ENCODE results near the gene LIN28B. TPM values are rescaled to one million over a fixed set of nuclear protein-coding genes. Genes with fewer than 3 reads are reported as not detected.
"Not testable (repeated sequence)": the region's sequence is repeated elsewhere in the genome, so short reads cannot be mapped to it uniquely, and the experiment has no call there.

The LIN28B gene
- total RNA-seq, 1 donor = not detected

DNA sequence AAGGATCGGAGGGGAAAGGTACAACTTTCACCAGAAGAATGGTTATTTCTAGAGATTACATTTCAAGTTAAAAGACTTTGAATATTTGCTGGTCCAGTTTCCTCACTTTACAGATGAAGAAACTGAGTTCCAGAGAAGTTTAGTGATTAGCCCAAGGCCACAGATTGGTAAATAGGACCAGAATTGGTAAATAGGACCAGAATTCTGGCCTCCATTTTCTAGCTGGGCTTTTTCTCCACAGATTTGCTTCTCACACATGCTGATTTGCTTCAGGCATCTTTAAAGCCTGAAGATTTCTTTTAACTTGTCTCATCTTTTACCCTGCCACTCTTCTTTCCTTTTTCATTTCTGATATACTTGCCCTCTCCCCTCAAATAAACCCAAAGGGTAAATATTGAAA lies 5.2 kb upstream of the LIN28B start:
- no peak overlapping the region for H3K4me3 ChIP-seq (ENCODE audit: low read length)
- peaks cover 81% of the 10 kb centered on the region for H3K27me3 ChIP-seq (ENCODE audit: insufficient read depth, low read length)
- no peaks in the 10 kb centered on the region for H3K4me1 ChIP-seq (ENCODE audit: insufficient read depth, low read length)
- no peaks in the 10 kb centered on the region for H3K9me3 ChIP-seq (ENCODE audit: low read depth, low read length)

DNA sequence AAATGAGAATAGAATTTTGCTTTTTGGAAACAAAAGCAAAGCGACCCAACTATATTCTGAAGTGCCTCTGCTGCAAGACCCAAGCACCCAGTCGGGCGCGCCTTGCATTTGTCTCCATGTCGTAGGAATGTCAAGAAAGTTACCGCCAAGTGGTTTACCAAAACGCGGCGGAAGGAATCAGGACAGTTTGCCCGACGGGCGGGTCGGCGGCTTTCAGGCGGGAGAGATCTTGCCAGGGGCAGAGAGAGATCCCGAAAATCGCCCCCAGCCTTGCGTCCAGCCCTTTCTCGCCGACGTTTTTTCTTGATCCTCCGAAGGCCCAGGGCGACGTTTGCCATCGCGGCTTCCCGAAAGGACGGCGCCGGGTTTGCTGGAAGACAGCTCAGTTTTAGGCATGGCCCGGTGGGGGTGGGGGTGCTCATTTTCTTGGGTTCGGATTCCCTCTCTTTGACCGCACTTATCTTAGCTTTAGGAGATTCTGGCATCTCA lies 4.0 kb upstream of the LIN28B start:
- Histone ChIP-seq H3K4me3 (ENCODE audit: low read length) (no peak overlapping the region), H3K9me3 (ENCODE audit: low read depth, low read length) (no peaks in the 10 kb centered on the region), H3K4me1 (ENCODE audit: insufficient read depth, low read length) (no peaks in the 10 kb centered on the region), H3K27me3 (ENCODE audit: insufficient read depth, low read length) (peaks cover 89% of the 10 kb centered on the region)

DNA sequence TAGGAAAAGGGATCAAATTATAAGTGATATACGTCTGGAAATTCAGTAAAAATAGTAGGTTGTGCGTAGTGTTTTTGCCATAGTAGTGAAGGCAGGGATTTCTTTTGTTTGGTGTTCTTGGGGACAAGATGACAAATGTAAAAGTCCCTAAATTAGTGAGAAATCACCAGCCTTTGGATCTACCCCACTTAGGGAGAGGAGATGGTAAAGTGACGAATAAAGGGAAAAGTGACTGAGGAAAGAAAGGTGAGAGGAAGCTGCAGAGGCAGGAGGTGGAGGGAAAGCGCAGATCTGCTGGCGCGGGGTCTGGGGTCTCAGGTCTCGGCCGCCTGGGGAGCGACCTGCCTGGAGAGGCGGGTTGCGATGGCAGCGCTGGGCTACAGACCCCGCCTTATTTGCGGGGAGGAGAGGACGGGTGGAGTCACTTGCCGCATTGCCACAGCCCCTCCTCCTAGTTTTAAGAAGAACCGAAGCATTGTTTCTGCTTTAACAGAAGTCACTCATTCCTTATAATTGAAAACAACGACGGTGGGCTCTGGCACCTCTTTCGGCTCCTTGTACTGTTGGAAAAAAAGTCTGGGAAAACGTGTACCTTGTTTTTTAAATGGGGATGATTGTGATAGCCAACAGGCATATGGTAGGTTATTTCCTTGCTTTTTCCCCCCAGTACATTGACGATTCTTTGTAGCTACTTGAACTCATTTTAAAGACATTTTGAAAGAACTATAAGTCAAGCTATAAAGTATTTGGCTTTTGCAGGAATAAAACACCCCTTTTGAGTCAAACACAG lies 3.3 kb upstream of the LIN28B start:
- H3K4me3 ChIP-seq (ENCODE audit: low read length); H3K9me3 ChIP-seq (ENCODE audit: low read depth, low read length); H3K4me1 ChIP-seq (ENCODE audit: insufficient read depth, low read length): not testable (repeated sequence)
- peaks cover 95% of the 10 kb centered on the region for H3K27me3 ChIP-seq (ENCODE audit: insufficient read depth, low read length)

DNA sequence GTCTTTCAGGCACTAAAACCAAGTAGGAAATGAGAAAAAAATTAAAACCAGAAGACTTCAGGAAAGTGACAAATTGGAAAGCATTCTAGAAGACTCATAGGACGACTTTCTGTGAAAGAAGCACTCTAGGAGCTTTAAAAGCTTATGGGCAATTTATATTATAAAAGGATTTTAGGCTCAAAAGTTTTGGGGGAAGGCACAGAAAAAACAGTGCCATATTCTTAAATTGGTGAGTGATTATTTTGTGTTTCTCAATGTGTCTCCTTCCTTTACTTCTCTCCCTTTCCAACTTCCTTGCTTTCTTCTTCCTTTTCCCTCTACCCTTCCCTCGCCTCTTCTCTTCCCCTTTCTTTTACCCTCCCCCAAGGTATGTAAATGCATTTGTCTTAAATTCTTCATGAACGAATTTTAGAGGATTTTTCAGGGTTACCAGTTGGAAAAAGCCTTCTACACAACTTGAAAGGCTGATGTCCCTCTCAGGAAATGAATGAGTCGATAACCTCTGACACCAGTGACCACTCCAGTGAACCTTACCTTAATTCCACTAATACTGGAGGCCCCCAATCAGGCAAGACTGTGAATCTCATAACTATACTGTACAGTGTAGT lies 2.6 kb upstream of the LIN28B start:
- Histone ChIP-seq H3K9me3 (ENCODE audit: low read depth, low read length) (no peaks in the 10 kb centered on the region), H3K27me3 (ENCODE audit: insufficient read depth, low read length) (peaks cover 97% of the 10 kb centered on the region), H3K4me1 (ENCODE audit: insufficient read depth, low read length) (no peaks in the 10 kb centered on the region), H3K4me3 (ENCODE audit: low read length) (no peak overlapping the region)

DNA sequence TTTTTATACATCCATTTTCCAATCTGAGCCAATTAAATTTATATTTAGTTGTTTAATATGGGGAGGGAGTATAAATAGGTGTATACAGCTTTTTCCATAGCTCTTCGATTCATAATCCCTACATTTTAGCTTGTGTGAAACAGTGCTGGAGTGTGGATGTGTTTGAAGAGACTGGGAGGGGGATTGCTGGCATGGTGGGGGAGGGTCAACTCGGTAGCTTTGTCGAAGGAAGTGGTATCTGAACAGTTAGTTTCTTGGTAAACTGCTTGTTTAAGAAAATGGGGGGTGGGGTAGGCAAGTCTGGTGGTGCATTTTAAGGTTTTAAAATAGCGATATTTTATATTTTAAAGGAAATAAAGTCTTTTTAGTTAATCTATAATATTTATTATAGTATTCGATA lies 1.4 kb upstream of the LIN28B start:
- no peaks in the 10 kb centered on the region for H3K9me3 ChIP-seq (ENCODE audit: low read depth, low read length)
- no peak overlapping the region for H3K4me3 ChIP-seq (ENCODE audit: low read length)
- no peaks in the 10 kb centered on the region for H3K4me1 ChIP-seq (ENCODE audit: insufficient read depth, low read length)
- H3K27me3 ChIP-seq (ENCODE audit: insufficient read depth, low read length) = peaks cover 96% of the 10 kb centered on the region

DNA sequence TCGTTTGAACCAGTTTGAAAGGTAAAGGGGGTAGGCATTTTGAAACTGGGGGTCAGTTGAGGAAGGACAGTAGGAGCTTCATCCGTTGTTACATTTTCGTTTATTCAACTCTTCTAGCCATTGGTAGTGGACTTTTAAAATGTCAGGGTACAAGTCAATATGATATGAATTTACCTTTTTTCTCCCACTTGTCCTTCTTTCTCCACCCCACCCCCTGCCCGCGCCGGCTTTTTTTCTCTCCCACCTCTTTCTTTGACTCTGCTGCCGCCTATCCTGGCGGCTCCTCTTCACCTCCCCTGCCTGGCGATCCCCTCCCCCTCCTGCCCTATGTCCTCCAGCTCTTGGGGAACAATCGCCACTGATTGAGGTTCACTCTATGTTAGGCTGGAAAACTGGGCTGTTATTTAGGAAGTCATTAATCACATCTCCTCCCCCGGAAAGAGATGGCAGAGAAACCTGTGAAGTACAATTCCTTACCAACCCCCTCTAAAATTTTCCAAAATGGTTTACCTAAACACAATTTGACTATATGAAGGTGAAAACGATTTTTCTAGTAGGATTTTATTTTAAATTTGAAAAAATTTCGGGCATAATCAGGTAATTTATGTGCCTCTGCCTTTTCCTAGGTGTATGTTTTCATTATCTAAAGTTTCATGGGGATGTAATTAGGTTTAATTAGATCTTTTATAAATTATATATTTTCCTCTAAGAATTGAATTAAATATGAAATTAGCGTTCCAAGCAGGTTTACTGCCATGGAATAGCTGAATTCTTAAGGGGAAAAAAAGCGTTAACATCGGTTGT lies 778 bp upstream of the LIN28B start:
- no peak overlapping the region for H3K4me3 ChIP-seq (ENCODE audit: low read length)
- H3K9me3 ChIP-seq (ENCODE audit: low read depth, low read length) = no peaks in the 10 kb centered on the region
- no peaks in the 10 kb centered on the region for H3K4me1 ChIP-seq (ENCODE audit: insufficient read depth, low read length)
- H3K27me3 ChIP-seq (ENCODE audit: insufficient read depth, low read length) = peaks cover 95% of the 10 kb centered on the region

DNA sequence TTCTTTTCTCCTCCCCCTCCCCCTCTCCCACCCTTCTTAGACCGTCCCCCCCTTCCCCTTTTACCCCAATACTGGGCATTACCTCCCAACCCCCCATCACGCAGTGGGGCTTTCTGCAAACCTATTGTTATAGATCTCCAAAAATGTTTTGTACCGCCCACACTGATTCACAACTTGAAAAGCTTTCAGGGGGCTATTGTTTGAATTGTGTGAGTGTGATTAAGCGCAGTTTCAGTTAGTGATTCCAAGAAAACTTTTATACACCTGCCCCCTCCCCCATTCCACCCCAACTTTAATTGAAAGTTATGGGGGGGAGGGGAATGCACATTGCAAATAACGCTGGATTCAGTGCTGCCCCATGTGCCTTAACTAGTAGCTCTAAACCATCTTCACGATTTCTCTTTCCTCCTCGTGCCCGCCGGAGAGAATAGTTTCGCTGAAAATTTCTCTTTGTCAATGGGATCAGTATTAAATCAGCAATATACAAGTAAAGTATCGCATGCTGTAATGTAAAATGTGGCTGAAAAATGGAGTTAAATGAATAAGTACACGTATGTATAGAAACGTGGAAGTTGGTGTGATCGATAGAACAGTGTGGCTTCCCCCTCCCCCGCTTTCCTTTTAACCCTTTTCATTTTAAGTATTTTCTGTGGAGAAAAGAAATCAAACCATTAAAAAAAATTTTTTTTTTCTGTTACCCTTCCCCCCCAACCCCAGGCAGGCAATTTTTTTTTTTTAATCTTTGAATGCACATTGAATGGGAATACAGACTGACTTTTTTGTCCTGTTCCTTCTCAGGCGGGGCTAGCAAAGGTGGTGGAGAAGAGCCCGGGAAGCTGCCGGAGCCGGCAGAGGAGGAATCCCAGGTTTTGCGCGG lies 632 bp downstream of the LIN28B start:
- Histone ChIP-seq H3K9me3 (ENCODE audit: low read depth, low read length) (no peaks in the 10 kb centered on the region), H3K4me1 (ENCODE audit: insufficient read depth, low read length) (no peaks in the 10 kb centered on the region), H3K4me3 (ENCODE audit: low read length) (no peak overlapping the region), H3K27me3 (ENCODE audit: insufficient read depth, low read length) (peaks cover 85% of the 10 kb centered on the region)

DNA sequence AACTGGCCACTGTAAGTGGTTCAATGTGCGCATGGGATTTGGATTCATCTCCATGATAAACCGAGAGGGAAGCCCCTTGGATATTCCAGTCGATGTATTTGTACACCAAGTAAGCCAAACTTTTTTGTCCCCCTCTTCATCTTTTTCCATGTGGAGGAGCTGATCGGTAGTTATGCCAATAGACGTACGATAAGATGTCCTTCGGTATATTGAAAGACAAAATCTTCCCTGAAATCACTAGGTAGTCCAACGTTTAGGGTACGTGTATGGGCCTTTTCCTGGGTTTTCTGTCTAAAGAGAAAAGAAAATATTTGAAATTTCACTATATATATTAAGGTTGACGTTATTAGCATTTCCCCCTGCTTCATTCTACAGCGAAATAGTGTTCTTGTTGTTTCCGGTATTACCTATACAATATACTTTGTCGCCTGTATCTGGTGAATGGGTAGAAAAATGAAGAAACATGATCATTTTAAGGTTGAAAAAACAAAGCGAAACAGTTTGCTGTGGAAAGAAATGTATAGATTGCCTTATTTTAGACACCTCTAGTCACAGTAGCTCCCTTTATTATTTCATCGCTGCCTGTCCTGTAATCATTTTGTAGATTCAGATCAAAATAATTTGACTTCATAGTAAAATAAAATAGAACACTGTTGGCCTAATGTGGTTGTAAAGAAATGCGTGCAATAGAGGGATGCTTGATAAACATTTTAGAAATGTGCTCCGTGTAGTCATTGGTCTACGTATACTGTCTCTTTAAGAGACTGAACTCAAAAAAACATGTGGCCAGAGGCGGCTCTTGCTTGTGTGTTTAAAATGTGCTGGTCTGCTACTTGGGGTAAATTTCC lies 1.5 kb downstream of the LIN28B start:
- Histone ChIP-seq H3K4me3 (ENCODE audit: low read length) (no peak overlapping the region), H3K4me1 (ENCODE audit: insufficient read depth, low read length) (no peaks in the 10 kb centered on the region), H3K9me3 (ENCODE audit: low read depth, low read length) (no peaks in the 10 kb centered on the region), H3K27me3 (ENCODE audit: insufficient read depth, low read length) (peaks cover 76% of the 10 kb centered on the region)

DNA sequence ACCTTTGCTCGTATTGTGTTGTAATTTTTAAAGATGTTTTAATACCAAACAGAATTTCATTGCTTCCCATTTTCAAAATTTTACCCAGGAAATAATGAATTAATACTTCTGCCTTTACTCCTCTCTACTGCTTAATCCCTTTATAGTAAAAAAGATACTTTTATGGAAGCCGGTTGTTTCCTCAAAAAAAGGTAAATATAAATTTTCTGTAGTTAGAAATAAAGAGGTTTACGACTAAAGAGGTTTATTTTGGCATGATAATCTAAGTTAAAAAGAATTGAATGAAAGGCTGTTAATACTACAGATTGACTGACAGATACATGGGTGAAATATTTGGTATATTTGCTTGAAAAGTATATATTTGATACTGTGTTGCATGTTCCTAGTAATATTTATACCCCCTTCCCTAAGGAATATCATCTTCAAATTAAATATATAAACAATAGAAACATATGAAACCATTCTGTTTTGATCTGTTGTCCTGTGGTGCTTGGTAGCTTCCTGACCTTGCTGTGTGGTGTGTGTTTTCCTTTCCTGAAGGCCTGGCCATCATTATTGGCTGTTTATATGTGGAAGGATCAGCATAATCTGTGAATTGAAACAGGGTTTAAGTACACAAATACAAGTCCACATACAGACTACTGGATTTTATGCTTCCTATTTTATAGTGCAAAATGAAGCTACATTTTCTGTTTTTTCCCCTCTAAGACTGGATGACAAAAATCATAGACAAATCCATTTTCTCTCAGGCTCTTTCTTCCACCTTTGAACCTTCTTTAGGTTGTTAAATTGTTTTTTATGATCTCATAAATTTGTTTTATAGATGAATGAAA lies 2.3 kb downstream of the LIN28B start:
- Histone ChIP-seq H3K27me3 (ENCODE audit: insufficient read depth, low read length) (peaks cover 68% of the 10 kb centered on the region), H3K4me3 (ENCODE audit: low read length) (no peak overlapping the region), H3K9me3 (ENCODE audit: low read depth, low read length) (no peaks in the 10 kb centered on the region), H3K4me1 (ENCODE audit: insufficient read depth, low read length) (no peaks in the 10 kb centered on the region)

DNA sequence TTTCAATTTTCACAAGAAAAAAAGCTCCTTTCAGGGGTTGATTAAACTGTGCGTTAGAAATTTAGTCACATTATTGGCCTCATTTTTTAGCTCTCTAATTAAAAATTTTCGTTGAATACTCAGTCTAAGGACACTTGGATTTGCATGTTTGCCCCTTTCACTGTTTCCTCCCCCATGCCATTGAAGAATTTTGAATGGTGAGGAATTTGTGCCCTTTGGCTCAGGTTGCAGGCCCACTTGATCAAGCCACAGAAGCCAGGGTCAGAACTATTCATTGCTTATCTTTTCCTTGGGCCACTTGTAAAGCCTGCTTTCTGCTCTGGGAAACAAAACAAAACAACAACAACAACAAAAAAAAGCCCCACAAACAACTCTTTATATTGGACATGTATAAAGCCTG lies 12.2 kb downstream of the LIN28B start:
- Histone ChIP-seq H3K4me3 (ENCODE audit: low read length) (no peak overlapping the region), H3K4me1 (ENCODE audit: insufficient read depth, low read length) (no peaks in the 10 kb centered on the region), H3K9me3 (ENCODE audit: low read depth, low read length) (no peaks in the 10 kb centered on the region), H3K27me3 (ENCODE audit: insufficient read depth, low read length) (peaks cover 4% of the 10 kb centered on the region)

DNA sequence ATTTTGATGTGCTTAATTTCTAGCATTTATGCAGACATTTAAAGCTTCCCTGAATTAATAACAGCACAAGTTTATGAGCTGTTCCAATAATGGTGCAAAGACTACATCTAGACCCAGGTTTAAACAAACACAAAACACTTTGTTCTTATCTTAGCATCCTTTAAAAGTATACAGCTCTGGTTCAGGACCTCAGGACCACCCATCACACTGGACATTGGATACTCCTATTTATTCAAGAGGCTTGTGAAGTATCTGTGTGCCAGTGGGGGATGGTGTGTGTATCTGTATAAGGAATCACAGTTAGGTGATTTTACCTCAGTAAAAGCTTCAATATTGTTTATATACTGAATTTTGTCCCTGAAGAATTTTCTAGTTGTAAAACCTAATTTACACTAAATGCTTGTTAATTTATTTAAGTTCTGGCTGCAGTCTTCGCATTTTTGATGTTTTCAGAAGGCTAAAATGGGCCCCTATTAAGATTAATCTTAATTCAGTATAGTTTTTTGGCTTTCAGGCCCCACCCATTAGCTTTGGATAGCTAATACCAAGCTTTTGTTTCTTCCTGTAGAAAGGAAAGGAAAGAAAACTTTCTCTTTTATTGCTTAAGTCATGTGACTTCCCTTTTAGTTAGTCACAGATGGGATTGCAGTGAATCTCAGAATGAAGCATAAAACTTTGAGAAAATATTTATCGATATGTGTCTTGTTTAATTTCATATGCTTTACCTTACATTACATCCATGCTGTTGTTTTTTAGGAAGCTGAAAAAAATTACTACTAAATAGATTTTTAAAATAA lies 13.1 kb downstream of the LIN28B start:
- no peaks in the 10 kb centered on the region for H3K4me1 ChIP-seq (ENCODE audit: insufficient read depth, low read length)
- H3K9me3 ChIP-seq (ENCODE audit: low read depth, low read length) = no peaks in the 10 kb centered on the region
- H3K27me3 ChIP-seq (ENCODE audit: insufficient read depth, low read length) = peaks cover 4% of the 10 kb centered on the region
- no peak overlapping the region for H3K4me3 ChIP-seq (ENCODE audit: low read length)

DNA sequence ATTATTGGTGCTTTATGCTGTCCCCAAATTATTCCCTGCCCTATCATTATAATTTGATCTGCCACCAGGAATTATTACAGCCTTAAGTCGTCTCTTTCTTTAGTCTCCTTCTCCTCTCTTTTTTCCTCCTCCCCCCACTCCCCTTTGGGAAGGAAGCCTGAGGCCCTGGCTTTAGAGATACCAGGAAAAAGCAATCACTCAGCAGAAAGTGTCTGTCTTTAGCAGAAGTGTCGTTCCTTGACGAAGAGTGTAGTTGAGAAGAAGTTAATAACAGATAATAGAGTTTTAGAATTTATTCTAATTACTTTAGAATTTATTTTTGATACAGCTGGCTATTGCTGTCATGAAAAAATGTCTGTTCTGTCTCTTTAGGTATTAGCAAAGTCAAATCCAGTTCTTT lies 16.5 kb downstream of the LIN28B start:
- peaks cover 4% of the 10 kb centered on the region for H3K27me3 ChIP-seq (ENCODE audit: insufficient read depth, low read length)
- no peaks in the 10 kb centered on the region for H3K9me3 ChIP-seq (ENCODE audit: low read depth, low read length)
- no peaks in the 10 kb centered on the region for H3K4me1 ChIP-seq (ENCODE audit: insufficient read depth, low read length)
- no peak overlapping the region for H3K4me3 ChIP-seq (ENCODE audit: low read length)

DNA sequence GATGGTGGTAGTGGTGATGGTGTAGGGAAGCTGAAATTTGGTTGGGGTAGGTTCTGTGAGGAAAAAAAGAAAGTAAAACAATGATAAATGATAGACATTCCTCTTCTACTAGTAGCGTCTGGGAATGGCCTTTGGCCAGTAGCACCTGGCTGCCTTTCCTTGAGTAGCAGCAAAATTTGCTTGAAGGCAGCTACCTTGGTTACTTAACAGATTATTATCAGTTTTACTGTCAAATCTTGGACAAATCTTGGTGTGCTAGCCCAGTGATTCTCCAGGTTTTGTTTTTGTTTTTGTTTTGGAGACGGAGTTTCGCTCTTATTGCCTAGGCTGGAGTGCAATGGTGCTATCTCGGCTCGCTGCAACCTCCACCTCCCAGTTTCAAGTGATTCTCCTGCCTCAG lies 26.4 kb downstream of the LIN28B start:
- H3K27me3 ChIP-seq (ENCODE audit: insufficient read depth, low read length) = no peaks in the 10 kb centered on the region

More for the DNA sequence above, 26.4 kb downstream of the LIN28B start:
- Histone ChIP-seq H3K4me3 (ENCODE audit: low read length) (no peak overlapping the region), H3K9me3 (ENCODE audit: low read depth, low read length) (no peaks in the 10 kb centered on the region), H3K4me1 (ENCODE audit: insufficient read depth, low read length) (no peaks in the 10 kb centered on the region)

Data from mononuclear cell (primary cell).